Fibroblast of skin of left quadriceps (primary cell): Measurements from ENCODE around the gene ARHGDIA.

Source experiments
- DNase-seq, 2 experiments: peaks; one replicate each; pipeline ENCODE4 v3.0.0-alpha.2; 2013; ENCODE audit warnings: low read depth in 2 of 2

ARHGDIA gene

GRCh38 chr17:81888988-81889595, 18.0 kb upstream of the ARHGDIA start:
- DNase-seq = no peak

- no peak for DNase-seq
These were observed 17.2 kb upstream of the ARHGDIA start for GRCh38 chr17:81888105-81888987.

- DNase-seq = no peak
These were observed 14.9 kb upstream of the ARHGDIA start for GRCh38 chr17:81885869-81886548.

- no peak for DNase-seq
These were observed 14.3 kb upstream of the ARHGDIA start for GRCh38 chr17:81885454-81885853.

GRCh38 chr17:81884968-81885367, 13.8 kb upstream of the ARHGDIA start:
- DNase-seq = no peak

- DNase-seq = no peak
These were observed 13.4 kb upstream of the ARHGDIA start for GRCh38 chr17:81884520-81884919.

- no peak for DNase-seq
These were observed 8.0 kb upstream of the ARHGDIA start for GRCh38 chr17:81879121-81879520.

- no peak for DNase-seq
These were observed 7.2 kb upstream of the ARHGDIA start for GRCh38 chr17:81878294-81878693.

- no peak for DNase-seq
These were observed 6.4 kb upstream of the ARHGDIA start for GRCh38 chr17:81877569-81877968.

- DNase-seq = peak; percentile 71 to 75
These were observed 472 bp upstream of the ARHGDIA start for GRCh38 chr17:81871387-81872230.

GRCh38 chr17:81870131-81870980, 781 bp downstream of the ARHGDIA start:
- no peak for DNase-seq

- no peak for DNase-seq
These were observed 1.7 kb downstream of the ARHGDIA start for GRCh38 chr17:81869221-81870130.

GRCh38 chr17:81868674-81869220, 2.4 kb downstream of the ARHGDIA start:
- DNase-seq = peak; percentile 61 to 66

GRCh38 chr17:81867991-81868673, 3.0 kb downstream of the ARHGDIA start:
- DNase-seq = no peak

GRCh38 chr17:81867170-81867990, 3.8 kb downstream of the ARHGDIA start:
- DNase-seq = no peak

- no peak for DNase-seq
These were observed 4.5 kb downstream of the ARHGDIA start for GRCh38 chr17:81866440-81867169.

GRCh38 chr17:81865733-81866439, 5.3 kb downstream of the ARHGDIA start:
- DNase-seq = no peak
